T47D (cell line): ENCODE data around the gene TOX3.

ENCODE experiments used
- DNase-seq, 2 experiments: peaks; one replicate each; pipeline versions ENCODE4 v3.0.0 to v3.0.0-alpha.2; 2011 to 2012; ENCODE audit warnings: low read depth in 1 of 2, low spot score in 1 of 2
- JUND ChIP-seq: IDR thresholded peaks from 2 replicates; pipeline ENCODE4 v1.6.1; 2012; ENCODE audit warnings: low read depth
- in situ Hi-C: cut with HindIII; loops from 2 replicates; pipeline ENCODE4 v1.10.0; 2016; ENCODE audit warnings: low sequenced_read_pairs, low pct_unique_long_range_greater_than_20kb

TOX3 gene

GRCh38 chr16:52557236-52557635 lies 10.3 kb upstream of the TOX3 start:
- in situ Hi-C loops: no loop called here
- no peak for DNase-seq
- no peak for TF ChIP-seq JUND

- no peak for TF ChIP-seq JUND
- no peak for DNase-seq
- in situ Hi-C loops: no loop called here
These were observed 9.1 kb upstream of the TOX3 start for GRCh38 chr16:52556083-52556482.

- no peak for TF ChIP-seq JUND
- no peak for DNase-seq
- in situ Hi-C loops: no loop called here
These were observed 8.6 kb upstream of the TOX3 start for GRCh38 chr16:52555572-52555971.

- no peak for DNase-seq
- in situ Hi-C loops: no loop called here
- no peak for TF ChIP-seq JUND
These were observed 7.4 kb upstream of the TOX3 start for GRCh38 chr16:52554334-52554733.

DNA sequence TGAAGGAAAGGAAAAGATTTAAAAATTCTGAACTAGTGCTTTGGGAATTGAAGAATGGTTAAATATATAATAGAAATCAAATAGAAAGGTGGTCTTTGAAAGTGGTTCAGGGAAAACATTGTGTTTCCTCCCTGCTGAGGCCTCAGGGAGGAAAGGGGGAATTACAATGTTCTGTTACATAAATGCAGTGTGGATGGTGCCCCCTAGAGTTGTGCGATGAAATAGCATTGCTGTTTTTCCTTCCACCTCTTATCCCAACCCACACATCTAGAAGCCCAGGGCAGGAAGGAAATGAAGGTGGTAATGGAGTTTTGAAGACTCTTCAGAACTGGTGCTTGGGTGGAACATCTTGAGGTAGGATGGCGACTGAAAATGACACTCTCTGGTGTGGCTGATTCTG lies 6.4 kb upstream of the TOX3 start:
- DNase-seq: no peak
- TF ChIP-seq JUND: no peak
- in situ Hi-C loops: no loop called here

DNA sequence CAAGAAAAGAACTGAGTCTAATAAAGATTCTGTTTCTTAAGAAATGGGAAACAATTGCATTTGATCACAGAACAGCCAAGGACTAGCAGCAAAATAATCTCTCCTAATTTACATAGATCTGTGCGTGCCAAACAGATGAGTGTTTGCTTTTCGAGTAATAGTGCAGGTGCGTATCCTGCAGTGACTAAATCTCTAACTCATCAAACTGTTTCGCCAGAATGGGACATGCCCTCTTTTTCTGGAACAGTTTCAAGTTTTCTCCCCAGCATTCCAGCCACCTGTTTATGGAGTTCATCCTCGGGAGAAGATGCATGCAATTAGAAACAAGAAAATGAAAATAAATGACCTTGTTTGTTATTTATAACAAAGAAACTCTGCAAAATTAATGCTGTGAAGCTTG lies 5.7 kb upstream of the TOX3 start:
- TF ChIP-seq JUND: no peak
- DNase-seq: no peak
- in situ Hi-C loops: no loop called here

DNA sequence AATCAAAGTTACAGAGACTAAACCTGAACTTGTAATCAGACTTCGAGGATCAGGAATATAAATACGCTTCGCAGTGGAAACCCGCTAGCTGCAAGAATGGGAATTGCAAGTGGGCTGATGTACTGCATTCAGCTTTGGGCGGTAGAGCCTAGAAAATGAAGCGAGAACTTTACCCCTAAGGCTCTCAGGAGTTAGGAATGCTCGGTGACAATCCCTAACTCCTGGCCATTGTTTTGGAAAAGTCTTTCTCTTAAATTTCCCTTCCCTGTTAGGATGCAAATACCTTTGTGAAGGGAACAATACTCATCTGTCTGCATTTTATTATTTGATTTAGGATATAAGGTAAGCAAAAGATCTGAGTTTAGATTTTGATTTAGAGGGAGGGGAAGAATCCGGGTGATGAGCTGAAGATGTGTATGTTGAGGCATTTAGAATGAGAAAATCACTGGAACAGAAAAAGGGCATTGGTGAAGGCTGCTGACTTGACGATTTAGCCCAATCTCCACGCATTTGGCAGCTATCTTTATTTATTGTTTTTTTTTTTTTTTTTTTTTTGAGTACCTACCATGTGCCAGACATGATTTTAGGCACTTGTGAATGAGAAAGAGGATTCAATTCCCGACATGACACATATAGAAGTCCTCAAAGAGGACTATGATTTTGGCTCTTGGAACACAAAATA lies 2.2 kb upstream of the TOX3 start:
- in situ Hi-C loops: no loop called here
- no peak for DNase-seq
- no peak for TF ChIP-seq JUND

DNA sequence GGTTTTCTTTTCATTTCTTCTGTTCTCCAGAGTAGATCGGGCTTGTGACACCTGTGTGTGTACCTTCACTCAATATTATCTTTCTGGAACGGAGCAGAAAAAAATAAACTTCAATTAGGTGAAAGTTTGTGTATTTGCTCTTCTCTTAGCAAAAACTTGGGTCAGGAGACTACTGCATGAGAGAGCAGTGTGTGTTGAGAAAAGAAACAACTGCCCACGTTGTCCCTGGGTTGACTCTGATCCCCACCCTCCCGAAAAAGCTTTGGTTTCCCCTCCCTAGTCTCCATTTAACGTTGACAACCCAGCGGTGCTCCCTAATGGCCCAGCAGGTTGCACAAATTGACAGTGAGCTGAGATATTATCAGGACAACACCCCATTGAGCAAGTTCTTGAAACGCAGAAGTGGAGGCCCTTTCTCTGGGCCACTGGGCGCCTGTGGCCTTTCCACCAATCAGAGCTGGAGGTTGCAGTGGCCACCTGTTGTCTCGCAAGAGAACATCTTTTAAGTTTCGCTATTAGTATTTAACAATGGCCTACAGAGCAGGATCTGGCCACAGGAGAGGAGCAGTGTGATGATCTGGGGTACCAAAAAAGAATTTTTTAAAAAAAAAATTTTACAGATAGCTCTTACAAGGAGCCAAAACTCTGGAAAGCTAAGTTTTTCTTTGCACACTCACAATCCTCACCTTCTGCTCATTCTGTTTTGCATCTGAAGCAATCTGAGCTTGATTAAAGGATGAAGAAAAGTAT lies 1.5 kb upstream of the TOX3 start:
- in situ Hi-C loops: no loop called here
- no peak for DNase-seq
- TF ChIP-seq JUND: no peak

- in situ Hi-C loops: no loop called here
- no peak for TF ChIP-seq JUND
- no peak for DNase-seq
These were observed 882 bp upstream of the TOX3 start for GRCh38 chr16:52547834-52548215.

GRCh38 chr16:52546291-52547003 lies 496 bp downstream of the TOX3 start:
- no peak for TF ChIP-seq JUND
- in situ Hi-C loops: no loop called here
- DNase-seq: no peak

DNA sequence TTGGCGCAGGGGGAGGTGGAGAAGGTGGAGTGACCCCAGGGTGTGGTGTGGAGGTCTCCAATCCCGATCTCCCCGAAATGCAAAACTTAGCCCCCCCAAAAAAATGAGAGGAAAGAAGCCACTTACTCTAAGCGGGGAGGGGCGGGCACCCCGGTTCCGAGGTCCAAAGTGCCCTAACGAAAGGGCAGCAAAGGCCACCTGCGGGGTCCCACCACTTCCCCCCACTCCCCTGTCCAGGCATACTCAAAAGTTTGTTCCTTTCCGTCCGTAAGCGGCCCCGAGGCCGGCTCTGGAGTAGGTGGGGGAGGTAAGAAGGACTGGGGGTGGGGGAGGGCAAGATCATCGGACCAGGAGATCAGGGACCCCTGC lies 1.1 kb downstream of the TOX3 start:
- in situ Hi-C loops: no loop called here
- DNase-seq: no peak
- no peak for TF ChIP-seq JUND

GRCh38 chr16:52545222-52545897 lies 1.6 kb downstream of the TOX3 start:
- no peak for DNase-seq
- no peak for TF ChIP-seq JUND
- in situ Hi-C loops: no loop called here

DNA sequence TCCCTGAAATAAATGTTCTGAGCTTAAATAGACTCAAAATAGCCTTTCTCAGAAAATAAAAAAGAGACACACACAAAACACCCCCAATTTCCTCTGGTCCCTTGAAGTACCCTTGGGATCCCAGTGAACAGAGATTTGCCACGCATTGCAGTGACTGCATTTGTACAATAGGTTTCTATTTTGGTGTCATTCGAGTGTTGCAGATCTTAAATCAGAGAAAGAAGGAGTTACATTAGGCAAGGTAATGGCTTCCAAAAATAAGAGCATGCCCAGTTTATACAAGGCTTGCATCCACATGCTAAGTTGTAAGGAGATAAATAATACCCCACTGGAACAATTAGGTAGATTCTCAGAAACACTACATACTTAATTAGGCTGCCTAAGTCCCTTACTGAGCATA lies 2.2 kb downstream of the TOX3 start:
- in situ Hi-C loops: no loop called here

More for the DNA sequence above, 2.2 kb downstream of the TOX3 start:
- no peak for TF ChIP-seq JUND
- no peak for DNase-seq
